ENCODE results near the gene PRR18. TPM values are rescaled to one million over a fixed set of nuclear protein-coding genes. Genes with fewer than 3 reads are reported as not detected.

The PRR18 gene
- total and polyA plus RNA-seq, 2 donors from 2014 or later, result 0.19 TPM; not detected in 1

- Histone ChIP-seq H3K27me3 (ENCODE audit: control insufficient read depth, insufficient read depth, low read length) (no peaks in the 10 kb centered on the region), H3K9ac (ENCODE audit: low read length in 3 of 3) (no peak overlapping the region), H3K36me3 (ENCODE audit: control insufficient read depth in 2 of 3, insufficient read depth in 3 of 3, low read length in 3 of 3) (no peaks in the 10 kb centered on the region), H3K4me3 (ENCODE audit: low read length in 3 of 3) (no peak overlapping the region), H3K9me3 (ENCODE audit: control insufficient read depth in 2 of 3, insufficient read depth in 1 of 3, low read length in 3 of 3) (no peaks in the 10 kb centered on the region), H3K27ac (ENCODE audit: low read depth in 2 of 2, low read length in 2 of 2) (no peak overlapping the region), H3K4me1 (ENCODE audit: control insufficient read depth in 2 of 3, insufficient read depth in 2 of 3, low read depth in 1 of 3, low read length in 3 of 3) (no peaks in the 10 kb centered on the region)
- intact Hi-C loops (cut with DNase I), result no loop called here
- DNase-seq (peak in 3 of 5 donors; percentile 20 to 46 (median 22)), FAIRE-seq (no peak)
- TF ChIP-seq CTCF (IDR thresholded peaks at IDR 0.05; ENCODE audit: borderline replicate concordance, extremely low read depth, insufficient read depth), result no peak
Observed at GRCh38 chr6:166286839-166287271, 21.3 kb downstream of the PRR18 start.

GRCh38 chr6:166285233-166285632 is 23.0 kb downstream of the PRR18 start:
- H3K9ac ChIP-seq (ENCODE audit: low read length in 3 of 3), result no peak overlapping the region
- intact Hi-C loops (cut with DNase I), result no loop called here
- no peaks in the 10 kb centered on the region for H3K4me1 ChIP-seq (ENCODE audit: control insufficient read depth in 2 of 3, insufficient read depth in 2 of 3, low read depth in 1 of 3, low read length in 3 of 3)
- no peak for TF ChIP-seq CTCF (IDR thresholded peaks at IDR 0.05; ENCODE audit: borderline replicate concordance, extremely low read depth, insufficient read depth)
- no peak for FAIRE-seq
- H3K36me3 ChIP-seq (ENCODE audit: control insufficient read depth in 2 of 3, insufficient read depth in 3 of 3, low read length in 3 of 3), result no peaks in the 10 kb centered on the region
- no peak for DNase-seq
- no peaks in the 10 kb centered on the region for H3K9me3 ChIP-seq (ENCODE audit: control insufficient read depth in 2 of 3, insufficient read depth in 1 of 3, low read length in 3 of 3)
- H3K27me3 ChIP-seq (ENCODE audit: control insufficient read depth, insufficient read depth, low read length), result no peaks in the 10 kb centered on the region
- H3K4me3 ChIP-seq (ENCODE audit: low read length in 3 of 3), result no peak overlapping the region
- no peak overlapping the region for H3K27ac ChIP-seq (ENCODE audit: low read depth in 2 of 2, low read length in 2 of 2)

- DNase-seq (no peak), FAIRE-seq (no peak)
- TF ChIP-seq CTCF (IDR thresholded peaks at IDR 0.05; ENCODE audit: borderline replicate concordance, extremely low read depth, insufficient read depth), result no peak
- H3K9ac ChIP-seq (ENCODE audit: low read length in 3 of 3), result no peak overlapping the region
- intact Hi-C loops (cut with DNase I), result no loop called here
- no peaks in the 10 kb centered on the region for H3K27me3 ChIP-seq (ENCODE audit: control insufficient read depth, insufficient read depth, low read length)
- H3K4me3 ChIP-seq (ENCODE audit: low read length in 3 of 3), result no peak overlapping the region
- no peaks in the 10 kb centered on the region for H3K36me3 ChIP-seq (ENCODE audit: control insufficient read depth in 2 of 3, insufficient read depth in 3 of 3, low read length in 3 of 3)
- no peaks in the 10 kb centered on the region for H3K9me3 ChIP-seq (ENCODE audit: control insufficient read depth in 2 of 3, insufficient read depth in 1 of 3, low read length in 3 of 3)
- no peak overlapping the region for H3K27ac ChIP-seq (ENCODE audit: low read depth in 2 of 2, low read length in 2 of 2)
- H3K4me1 ChIP-seq (ENCODE audit: control insufficient read depth in 2 of 3, insufficient read depth in 2 of 3, low read depth in 1 of 3, low read length in 3 of 3), result no peaks in the 10 kb centered on the region
Observed at GRCh38 chr6:166284640-166285039, 23.6 kb downstream of the PRR18 start.

GRCh38 chr6:166282394-166283032 is 25.7 kb downstream of the PRR18 start:
- Histone ChIP-seq H3K9me3 (ENCODE audit: control insufficient read depth in 2 of 3, insufficient read depth in 1 of 3, low read length in 3 of 3) (no peaks in the 10 kb centered on the region), H3K4me3 (ENCODE audit: low read length in 3 of 3) (no peak overlapping the region), H3K9ac (ENCODE audit: low read length in 3 of 3) (no peak overlapping the region), H3K36me3 (ENCODE audit: control insufficient read depth in 2 of 3, insufficient read depth in 3 of 3, low read length in 3 of 3) (no peaks in the 10 kb centered on the region), H3K27ac (ENCODE audit: low read depth in 2 of 2, low read length in 2 of 2) (no peak overlapping the region), H3K4me1 (ENCODE audit: control insufficient read depth in 2 of 3, insufficient read depth in 2 of 3, low read depth in 1 of 3, low read length in 3 of 3) (no peaks in the 10 kb centered on the region), H3K27me3 (ENCODE audit: control insufficient read depth, insufficient read depth, low read length) (no peaks in the 10 kb centered on the region)
- DNase-seq, result no peak
- intact Hi-C loops (cut with DNase I), result no loop called here
- TF ChIP-seq CTCF (IDR thresholded peaks at IDR 0.05; ENCODE audit: borderline replicate concordance, extremely low read depth, insufficient read depth), result no peak
- FAIRE-seq, result no peak

Measured in kidney (tissue), 14 donors.